Smooth muscle cell (in vitro differentiated cells): ENCODE results near the gene FOSL1. TPM values are rescaled to one million over a fixed set of nuclear protein-coding genes. Genes with fewer than 3 reads are reported as not detected.

Experiments used
- DNase-seq: peaks from one replicate; lab custom pipeline; 2025; ENCODE audit not compliant: unreplicated experiment; lab: John Stamatoyannopoulos, UW
- H2AFZ ChIP-seq: fragments of 200-600 bp; sonication (generic); 2 replicates; pipeline ENCODE4 v1.6.0; 2016; ENCODE audit warnings: antibody characterized with exemption, low read depth, mild to moderate bottlenecking
- H3F3A ChIP-seq: fragments of 200-600 bp; sonication (generic); 2 replicates; pipeline ENCODE4 v1.6.0; 2017; ENCODE audit warnings: antibody characterized with exemption, low read depth
- H3K27ac ChIP-seq: fragments of 200-600 bp; sonication (generic); 2 replicates; pipeline ENCODE4 v1.5.1; 2016; ENCODE audit warnings: low read depth, mild to moderate bottlenecking
- H3K27me3 ChIP-seq: fragments of 200-600 bp; sonication (generic); 2 replicates; pipeline ENCODE4 v1.6.1; 2016; ENCODE audit warnings: low read depth, mild to moderate bottlenecking
- H3K36me3 ChIP-seq: fragments of 200-600 bp; sonication (generic); 2 replicates; pipeline ENCODE4 v1.5.1; 2016; ENCODE audit warnings: low read depth
- H3K4me1 ChIP-seq: fragments of 200-600 bp; sonication (generic); 2 replicates; pipeline ENCODE4 v1.5.1; 2016; ENCODE audit warnings: low read depth
- H3K4me2 ChIP-seq: fragments of 200-600 bp; sonication (generic); 2 replicates; pipeline ENCODE4 v1.6.0; 2016; ENCODE audit warnings: mild to moderate bottlenecking
- H3K4me3 ChIP-seq: fragments of 200-600 bp; sonication (generic); 2 replicates; pipeline ENCODE4 v1.5.1; 2016; ENCODE audit warnings: mild to moderate bottlenecking
- H3K79me2 ChIP-seq: fragments of 200-600 bp; sonication (generic); 2 replicates; pipeline ENCODE4 v1.6.0; 2016; ENCODE audit warnings: low read depth, mild to moderate bottlenecking
- H3K9ac ChIP-seq: fragments of 200-600 bp; sonication (generic); 2 replicates; pipeline ENCODE4 v1.6.0; 2016; ENCODE audit warnings: low read depth
- H3K9me3 ChIP-seq: fragments of 200-600 bp; sonication (generic); replicated peaks from 2 replicates; pipeline ENCODE4 v1.5.1; 2016; ENCODE audit warnings: low read depth
- H4K20me1 ChIP-seq: fragments of 200-600 bp; sonication (generic); 2 replicates; pipeline ENCODE4 v1.6.0; 2016; ENCODE audit warnings: low read depth
- CTCF ChIP-seq: fragments of 200-600 bp; sonication (generic); IDR thresholded peaks from 2 replicates; pipeline ENCODE4 v1.5.1; 2017; ENCODE audit warnings: borderline replicate concordance, mild to moderate bottlenecking, antibody characterized with exemption; ENCODE audit not compliant: insufficient read depth, poor library complexity, severe bottlenecking
- WGBS: methylation state at CpG from one replicate; pipeline ENCODE4 v1.1.7; 2016; ENCODE audit warnings: low lambda C conversion rate; 5-methylcytosine and 5-hydroxymethylcytosine counted together
- polyA plus RNA-seq: library from polyadenylated mRNA; unstranded; fragments of >200 nt; fragmentation: Nextera tagmentation; extraction: Ambion mirVana; gene quantifications from 2 replicates; pipeline ENCODE4 v1.2.1, GENCODE V29; 2016
- total RNA-seq: library from RNA; depleted of rRNA; stranded (reverse); fragments of >200 nt; gene quantifications from 2 replicates; pipeline ENCODE4 v1.2.3, GENCODE V29; 2014

FOSL1 gene
- total and polyA plus RNA-seq, 2 experiments from 2014 or later, result 15.8 to 26.1 TPM

GRCh38 chr11:65867284-65868071, 32.7 kb downstream of the FOSL1 start:
- Histone ChIP-seq H3K36me3 (no peaks in the 10 kb centered on the region), H4K20me1 (peaks cover 46% of the 10 kb centered on the region)
- TF ChIP-seq CTCF, result no peak

GRCh38 chr11:65866509-65867283, 33.5 kb downstream of the FOSL1 start:
- Histone ChIP-seq H2AFZ (no peak overlapping the region), H3K9ac (no peak overlapping the region), H3K27ac (no peak overlapping the region), H4K20me1 (peaks cover 46% of the 10 kb centered on the region), H3K4me1 (peaks cover 3% of the 10 kb centered on the region), H3K4me2 (no peak overlapping the region), H3K79me2 (peaks cover 17% of the 10 kb centered on the region), H3F3A (peaks cover 43% of the 10 kb centered on the region), H3K27me3 (no peaks in the 10 kb centered on the region), H3K36me3 (no peaks in the 10 kb centered on the region), H3K9me3 (no peaks in the 10 kb centered on the region), H3K4me3 (no peak overlapping the region)
- WGBS, result 93% methylated on average over 21 of the region's 21 CpGs
- DNase-seq, result no peak
- TF ChIP-seq CTCF, result no peak

More at GRCh38 chr11:65867284-65868071, 32.7 kb downstream of the FOSL1 start:
- Histone ChIP-seq H3F3A (peaks cover 43% of the 10 kb centered on the region), H3K27ac (no peak overlapping the region), H3K4me1 (no peaks in the 10 kb centered on the region), H3K9me3 (no peaks in the 10 kb centered on the region), H3K4me2 (no peak overlapping the region), H3K27me3 (no peaks in the 10 kb centered on the region), H3K79me2 (peaks cover 9% of the 10 kb centered on the region), H3K4me3 (no peak overlapping the region), H3K9ac (no peak overlapping the region), H2AFZ (no peak overlapping the region)
- DNase-seq, result no peak
- WGBS, result 52% methylated on average over 29 of the region's 29 CpGs

- H3K9ac ChIP-seq, result no peak overlapping the region
- no peak for DNase-seq
- peaks cover 27% of the 10 kb centered on the region for H3K79me2 ChIP-seq
- no peaks in the 10 kb centered on the region for H3K27me3 ChIP-seq
- H3F3A ChIP-seq, result peaks cover 51% of the 10 kb centered on the region
- H3K27ac ChIP-seq, result no peak overlapping the region
- no peak overlapping the region for H3K4me3 ChIP-seq
- no peak for TF ChIP-seq CTCF
- H4K20me1 ChIP-seq, result peaks cover 46% of the 10 kb centered on the region
- H3K36me3 ChIP-seq, result no peaks in the 10 kb centered on the region
- H2AFZ ChIP-seq, result no peak overlapping the region
- H3K4me2 ChIP-seq, result no peak overlapping the region
- H3K9me3 ChIP-seq, result no peaks in the 10 kb centered on the region
- WGBS, result 94% methylated on average over 9 of the region's 9 CpGs
- peaks cover 8% of the 10 kb centered on the region for H3K4me1 ChIP-seq
Observed at GRCh38 chr11:65865550-65866172, 34.5 kb downstream of the FOSL1 start.
